Colonic mucosa (tissue), 4 donors: ENCODE measurements around the gene FOXF2. TPM values are rescaled to one million over a fixed set of nuclear protein-coding genes. Genes with fewer than 3 reads are reported as not detected.
"Not testable (repeated sequence)": the region's sequence is repeated elsewhere in the genome, so short reads cannot be mapped to it uniquely, and the experiment has no call there.

Source experiments
- DNase-seq: peaks from one replicate; pipeline ENCODE4 v3.0.0-alpha.2; 2020
- H3K27ac ChIP-seq: fragments of 200-600 bp; one replicate; pipeline ENCODE4 v1.8.0; 2021
- H3K27me3 ChIP-seq: fragments of 200-600 bp; one replicate; pipeline ENCODE4 v1.8.0; 2021
- H3K36me3 ChIP-seq: fragments of 200-600 bp; one replicate; pipeline ENCODE4 v1.8.0; 2021
- H3K4me1 ChIP-seq: fragments of 200-600 bp; one replicate; pipeline ENCODE4 v1.8.0; 2021; ENCODE audit warnings: mild to moderate bottlenecking
- H3K4me3 ChIP-seq: fragments of 200-600 bp; one replicate; pipeline ENCODE4 v1.8.0; 2021
- H3K9ac ChIP-seq, 2 donors: one replicate each; pipeline ENCODE4 v1.7.0; 2013; ENCODE audit warnings: control low read depth in 2 of 2, low read depth in 2 of 2, low read length in 2 of 2
- H3K9me3 ChIP-seq: fragments of 200-600 bp; one replicate; pipeline ENCODE4 v1.8.0; 2021
- CTCF ChIP-seq: fragments of 200-600 bp; IDR thresholded peaks from one replicate; pipeline ENCODE4 v1.8.0; 2022; ENCODE audit warnings: antibody characterized with exemption, mild to moderate bottlenecking
- intact Hi-C: fragments of 100-400 bp; cut with DNase I; formaldehyde crosslinking; loops from one replicate; pipeline ENCODE4 v1.14.1; 2022
- total RNA-seq, 2 donors: library from RNA; stranded (reverse); fragmentation: NEBNext Ultra II Directional in 1 of 2; extraction: Animal tissue kit (Norgen Biotek cat#: 25700) in 1 of 2; gene quantifications; one replicate each; pipeline ENCODE4 v1.2.1, GENCODE V29; 2021
- donor health status: healthy.
- donor health status: DM: no; HTN: no; CAD: no.
- donor health status: DM: no; HTN: no; CAD: no.

FOXF2 gene
- total RNA-seq, 2 donors from 2014 or later = 4.2 to 8.4 TPM

DNA sequence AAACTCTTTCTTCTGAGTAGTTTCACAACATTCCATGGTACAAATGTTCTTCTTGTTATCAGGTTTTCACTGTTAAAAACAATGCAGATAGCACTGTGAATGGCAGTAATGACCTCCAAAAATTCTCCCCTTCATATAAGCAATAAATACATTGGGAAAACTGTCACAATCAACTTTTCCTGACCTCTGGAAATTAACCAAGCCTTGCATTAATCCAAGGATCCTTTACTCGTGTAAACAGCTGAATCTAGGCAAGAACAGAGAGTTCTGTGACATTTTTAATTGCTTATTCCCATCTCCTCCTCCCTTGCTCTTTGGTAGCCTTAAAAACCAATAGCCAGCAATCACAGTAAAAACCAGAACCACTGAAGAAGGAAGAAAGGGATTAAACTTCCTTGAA lies 39.7 kb upstream of the FOXF2 start:
- DNase-seq = no peak
- Histone ChIP-seq H3K4me1 (no peaks in the 10 kb centered on the region), H3K9ac (no peak overlapping the region), H3K9me3 (no peaks in the 10 kb centered on the region), H3K27ac (no peak overlapping the region), H3K27me3 (no peaks in the 10 kb centered on the region), H3K36me3 (no peaks in the 10 kb centered on the region), H3K4me3 (no peak overlapping the region)
- intact Hi-C loops = no loop called here
- no peak for TF ChIP-seq CTCF

GRCh38 chr6:1351381-1352008 lies 37.9 kb upstream of the FOXF2 start:
- Histone ChIP-seq H3K4me1 (no peaks in the 10 kb centered on the region), H3K27ac (no peak overlapping the region), H3K9me3 (no peaks in the 10 kb centered on the region), H3K36me3 (no peaks in the 10 kb centered on the region), H3K9ac (no peak overlapping the region), H3K27me3 (no peaks in the 10 kb centered on the region), H3K4me3 (no peak overlapping the region)
- intact Hi-C loops = no loop called here
- no peak for DNase-seq
- no peak for TF ChIP-seq CTCF

DNA sequence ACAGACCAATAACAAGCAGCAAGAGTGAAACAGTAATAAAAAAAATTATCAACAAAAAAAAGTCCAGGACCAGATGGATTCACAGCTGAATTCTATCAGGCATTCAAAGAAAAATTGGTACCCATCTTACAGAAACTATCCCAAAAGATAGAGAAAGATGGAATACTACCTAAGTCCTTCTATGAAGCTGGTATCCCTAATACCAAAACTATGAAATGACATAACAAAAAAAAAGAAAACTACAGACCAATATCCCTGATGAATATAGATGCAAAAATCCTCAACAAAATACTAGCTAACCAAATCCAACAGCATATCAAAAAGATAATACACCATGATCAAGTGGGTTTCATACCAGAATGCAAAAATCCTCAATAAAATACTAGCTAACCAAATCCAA lies 34.3 kb upstream of the FOXF2 start:
- intact Hi-C loops = not testable (repeated sequence)

DNA sequence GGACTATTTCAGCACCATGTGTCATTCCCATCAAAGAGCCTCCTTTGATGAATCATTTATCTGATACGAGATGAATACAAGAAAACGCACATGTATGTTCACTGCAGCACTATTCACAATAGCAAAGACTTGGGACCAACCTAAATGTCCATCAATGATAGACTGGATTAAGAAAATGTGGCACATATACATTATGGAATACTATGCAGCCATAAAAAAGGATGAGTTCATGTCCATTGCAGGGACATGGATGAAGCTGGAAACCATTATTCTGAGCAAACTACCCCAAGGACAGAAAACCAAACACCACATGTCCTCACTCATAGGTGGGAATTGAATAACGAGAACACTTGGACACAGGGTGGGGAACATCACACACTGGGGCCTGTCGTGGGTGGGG lies 27.7 kb upstream of the FOXF2 start:
- H3K4me1 ChIP-seq, H3K36me3 ChIP-seq, H3K27ac ChIP-seq, intact Hi-C loops, H3K4me3 ChIP-seq, H3K27me3 ChIP-seq, H3K9ac ChIP-seq, DNase-seq, H3K9me3 ChIP-seq: not testable (repeated sequence)

More for the DNA sequence above, 34.3 kb upstream of the FOXF2 start:
- not testable (repeated sequence) for H3K9me3 ChIP-seq, H3K27ac ChIP-seq, DNase-seq, H3K36me3 ChIP-seq, H3K4me1 ChIP-seq, H3K9ac ChIP-seq, H3K4me3 ChIP-seq, H3K27me3 ChIP-seq

DNA sequence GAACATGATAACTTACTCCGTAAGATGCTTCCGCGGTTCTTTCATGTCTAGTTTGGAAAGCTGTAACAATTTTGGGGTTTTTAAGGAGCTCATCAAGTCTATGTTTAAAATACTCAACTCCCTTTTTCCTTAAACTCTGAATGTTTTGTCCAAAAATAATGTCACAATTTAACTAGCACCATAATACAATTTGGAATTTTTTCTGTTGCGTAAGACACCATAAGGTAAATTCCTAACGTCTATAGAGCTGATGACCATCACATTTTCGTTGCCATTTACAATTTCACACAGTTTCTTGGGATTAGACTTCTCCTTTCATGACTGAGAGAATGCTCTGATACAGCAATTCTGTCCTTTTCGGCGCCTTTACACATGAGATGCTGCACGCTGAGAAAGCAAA lies 26.7 kb upstream of the FOXF2 start:
- H3K36me3 ChIP-seq = no peaks in the 10 kb centered on the region
- H3K4me3 ChIP-seq = no peak overlapping the region
- H3K27ac ChIP-seq = no peak overlapping the region
- no peak for DNase-seq
- intact Hi-C loops = no loop called here
- peaks cover 10% of the 10 kb centered on the region for H3K27me3 ChIP-seq
- H3K9me3 ChIP-seq = no peaks in the 10 kb centered on the region
- no peak for TF ChIP-seq CTCF
- H3K4me1 ChIP-seq = no peaks in the 10 kb centered on the region
- H3K9ac ChIP-seq = no peak overlapping the region

DNA sequence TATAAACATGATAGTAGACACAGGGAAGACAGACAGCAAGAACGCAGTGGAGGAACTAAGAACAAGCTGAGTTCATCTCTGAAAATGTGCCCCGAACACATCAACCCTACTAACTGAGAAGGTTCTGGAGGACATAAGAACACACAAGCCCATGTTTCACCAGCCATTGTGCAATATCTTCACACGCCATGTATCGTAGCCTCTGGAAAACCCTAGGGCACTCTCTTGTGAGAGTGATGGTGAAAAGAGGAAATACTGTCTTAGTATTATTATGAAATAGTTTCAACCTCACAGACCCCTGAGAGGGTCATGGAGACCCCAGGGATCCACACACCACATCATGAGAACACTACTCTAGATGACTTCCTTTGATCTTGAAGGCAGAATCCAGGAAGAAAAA lies 26.1 kb upstream of the FOXF2 start:
- intact Hi-C loops = no loop called here
- H3K4me3 ChIP-seq = no peak overlapping the region
- peaks cover 10% of the 10 kb centered on the region for H3K27me3 ChIP-seq
- H3K9ac ChIP-seq = no peak overlapping the region
- H3K4me1 ChIP-seq = no peaks in the 10 kb centered on the region
- H3K9me3 ChIP-seq = no peaks in the 10 kb centered on the region
- no peak for TF ChIP-seq CTCF
- H3K27ac ChIP-seq = no peak overlapping the region
- H3K36me3 ChIP-seq = no peaks in the 10 kb centered on the region
- DNase-seq = no peak
